HG03108 (cell line): ENCODE results near the gene HCFC2.

Experiments used
- ATAC-seq: cut with Tn5 transposase; IDR thresholded peaks from one replicate; pipeline ENCODE4 v1.9.1; 2021; ENCODE audit warnings: moderate library complexity; ENCODE audit not compliant: unreplicated experiment

The HCFC2 gene

GRCh38 chr12:104152685-104153241 is 88.4 kb downstream of the HCFC2 start:
- no peak for ATAC-seq

GRCh38 chr12:104154286-104154685 is 90.0 kb downstream of the HCFC2 start:
- no peak for ATAC-seq

- ATAC-seq = no peak
Measured at GRCh38 chr12:104154806-104155205, 90.5 kb downstream of the HCFC2 start.
